HG03135 (cell line): ENCODE results near the gene ATP1B3.
A peak's percentile ranks its signal among the peaks of the same experiment; 100 is the strongest.
"Not testable (repeated sequence)": the region's sequence is repeated elsewhere in the genome, so short reads cannot be mapped to it uniquely, and the experiment has no call there.

Experiments
- ATAC-seq: cut with Tn5 transposase; IDR thresholded peaks from one replicate; pipeline ENCODE4 v1.9.1; 2021; ENCODE audit warnings: mild to moderate bottlenecking, moderate library complexity; ENCODE audit not compliant: unreplicated experiment

ATP1B3 gene

GRCh38 chr3:141876381-141876890 is at the start of gene ATP1B3:
Gene ATP1B3, plus strand, starts transcription at chr3:141876643. Its CDS starts 159 bp downstream, at chr3:141876802.
- peak; percentile 71 for ATAC-seq

- ATAC-seq, result no peak
Observed at GRCh38 chr3:141828487-141828886, 48.0 kb upstream of the ATP1B3 start.

GRCh38 chr3:141828890-141829289 is 47.6 kb upstream of the ATP1B3 start:
- ATAC-seq, result no peak

- no peak for ATAC-seq
Observed at GRCh38 chr3:141830508-141830907, 45.9 kb upstream of the ATP1B3 start.

- ATAC-seq, result no peak
Observed at GRCh38 chr3:141834292-141834691, 42.2 kb upstream of the ATP1B3 start.

- no peak for ATAC-seq
Observed at GRCh38 chr3:141835557-141836229, 40.8 kb upstream of the ATP1B3 start.

GRCh38 chr3:141839389-141839788 is 37.1 kb upstream of the ATP1B3 start:
- no peak for ATAC-seq

- ATAC-seq, result no peak
Observed at GRCh38 chr3:141840737-141841544, 35.5 kb upstream of the ATP1B3 start.

GRCh38 chr3:141844108-141844507 is 32.3 kb upstream of the ATP1B3 start:
- ATAC-seq, result no peak

- ATAC-seq, result no peak
Observed at GRCh38 chr3:141844812-141845211, 31.6 kb upstream of the ATP1B3 start.

GRCh38 chr3:141845407-141846049 is 30.9 kb upstream of the ATP1B3 start:
- ATAC-seq, result no peak

- no peak for ATAC-seq
Observed at GRCh38 chr3:141846050-141846433, 30.4 kb upstream of the ATP1B3 start.

GRCh38 chr3:141848159-141848748 is 28.2 kb upstream of the ATP1B3 start:
- ATAC-seq, result not testable (repeated sequence)

- ATAC-seq, result no peak
Observed at GRCh38 chr3:141849056-141849815, 27.2 kb upstream of the ATP1B3 start.

GRCh38 chr3:141851411-141851810 is 25.0 kb upstream of the ATP1B3 start:
- ATAC-seq, result no peak

- ATAC-seq, result no peak
Observed at GRCh38 chr3:141853081-141853601, 23.3 kb upstream of the ATP1B3 start.

- ATAC-seq, result no peak
Observed at GRCh38 chr3:141853629-141854168, 22.7 kb upstream of the ATP1B3 start.

GRCh38 chr3:141854599-141854998 is 21.8 kb upstream of the ATP1B3 start:
- ATAC-seq, result no peak

- no peak for ATAC-seq
Observed at GRCh38 chr3:141858312-141858711, 18.1 kb upstream of the ATP1B3 start.

GRCh38 chr3:141859651-141860050 is 16.8 kb upstream of the ATP1B3 start:
- ATAC-seq, result no peak
